IPS-18c (cell line): ENCODE measurements around the gene TAX1BP1.
"Not testable (repeated sequence)": the region's sequence is repeated elsewhere in the genome, so short reads cannot be mapped to it uniquely, and the experiment has no call there.

Source experiments
- H3K4me3 ChIP-seq: 2 replicates; pipeline ENCODE4 v1.7.0; 2013; ENCODE audit warnings: low read depth, mild to moderate bottlenecking, low read length, moderate library complexity; ENCODE audit not compliant: insufficient read depth
- H3K9me3 ChIP-seq: one replicate; pipeline ENCODE4 v1.6.1; 2013; ENCODE audit warnings: mild to moderate bottlenecking, low read length, moderate library complexity; ENCODE audit not compliant: control insufficient read depth, insufficient read depth

Gene TAX1BP1

DNA sequence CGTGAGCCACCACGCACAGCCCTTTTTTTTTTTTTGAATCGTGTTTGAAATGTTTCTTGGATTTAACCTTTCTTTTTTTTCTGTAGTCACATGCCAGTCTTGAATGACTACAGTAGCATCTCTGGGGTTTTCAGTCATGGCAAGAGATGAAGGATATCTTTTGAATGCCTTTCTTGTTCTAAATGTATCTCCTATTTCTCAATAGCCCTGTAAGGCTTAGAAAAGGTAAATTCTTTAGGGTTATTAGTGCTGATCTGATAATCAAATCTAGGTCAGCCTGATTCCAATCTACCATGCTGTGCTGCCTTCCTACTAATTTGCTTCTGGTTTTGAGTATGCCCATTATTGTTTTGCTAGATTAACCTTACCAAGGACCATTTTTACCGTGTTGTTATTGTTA lies 70.2 kb downstream of the TAX1BP1 start:
- no peak overlapping the region for H3K4me3 ChIP-seq
- H3K9me3 ChIP-seq = no peaks in the 10 kb centered on the region

DNA sequence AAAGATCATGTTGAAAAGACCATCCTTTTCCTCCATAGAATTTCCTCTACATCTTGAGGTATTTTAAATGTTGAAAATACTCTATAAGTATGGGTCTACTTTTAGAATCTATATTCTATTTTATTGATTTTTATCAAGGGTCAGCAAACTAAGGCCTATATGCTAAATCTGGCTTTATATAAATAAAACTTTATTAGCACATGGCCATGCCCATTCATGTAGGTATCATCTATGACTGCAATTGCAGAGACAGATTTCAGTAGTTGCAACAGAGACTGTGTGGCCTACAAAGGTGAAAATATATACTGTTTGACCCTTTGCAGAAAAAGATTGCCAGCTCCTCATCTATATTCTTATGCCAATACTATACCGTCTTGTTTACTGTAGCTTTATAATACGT lies 72.7 kb downstream of the TAX1BP1 start:
- no peak overlapping the region for H3K4me3 ChIP-seq
- H3K9me3 ChIP-seq = no peaks in the 10 kb centered on the region

DNA sequence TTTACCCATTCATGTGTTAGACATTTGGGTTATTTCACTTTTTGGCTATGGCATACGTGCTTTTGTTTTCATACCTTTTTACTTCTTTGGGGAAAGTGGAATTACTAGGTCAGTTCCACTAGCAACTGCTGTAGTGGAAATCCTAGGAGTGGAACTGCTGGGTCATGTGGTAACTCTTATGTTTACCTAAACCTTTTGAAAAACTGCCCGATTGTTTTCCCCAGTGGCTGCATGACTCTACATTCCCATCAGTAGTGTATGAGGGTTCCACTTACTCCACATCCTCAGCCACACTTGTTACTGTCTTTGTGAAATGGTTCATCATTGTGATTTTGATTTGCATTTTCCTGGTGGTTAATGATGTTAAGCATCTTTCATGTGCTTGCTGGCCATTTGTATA lies 82.3 kb downstream of the TAX1BP1 start:
- no peak overlapping the region for H3K4me3 ChIP-seq

DNA sequence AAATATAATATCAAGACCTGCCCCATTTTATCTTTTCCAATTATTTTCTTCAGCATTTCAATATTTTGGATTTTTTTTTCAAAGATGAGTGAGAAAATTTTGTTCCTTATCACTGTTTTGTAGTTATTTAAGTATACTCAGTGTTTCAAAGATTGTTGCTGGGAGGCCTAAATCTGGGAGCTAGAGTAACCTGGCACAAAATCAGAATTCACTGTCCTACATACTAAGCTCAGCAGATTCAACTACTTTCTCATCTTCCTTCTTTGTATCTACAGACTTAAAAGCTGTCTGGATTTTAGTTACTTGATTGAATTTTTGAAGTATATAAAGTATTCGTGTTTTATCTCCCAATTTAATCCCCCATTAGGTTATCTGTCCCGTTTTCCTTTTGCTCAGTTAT lies 85.9 kb downstream of the TAX1BP1 start:
- Histone ChIP-seq H3K9me3 (no peaks in the 10 kb centered on the region), H3K4me3 (no peak overlapping the region)

More for the DNA sequence above, 82.3 kb downstream of the TAX1BP1 start:
- no peaks in the 10 kb centered on the region for H3K9me3 ChIP-seq

DNA sequence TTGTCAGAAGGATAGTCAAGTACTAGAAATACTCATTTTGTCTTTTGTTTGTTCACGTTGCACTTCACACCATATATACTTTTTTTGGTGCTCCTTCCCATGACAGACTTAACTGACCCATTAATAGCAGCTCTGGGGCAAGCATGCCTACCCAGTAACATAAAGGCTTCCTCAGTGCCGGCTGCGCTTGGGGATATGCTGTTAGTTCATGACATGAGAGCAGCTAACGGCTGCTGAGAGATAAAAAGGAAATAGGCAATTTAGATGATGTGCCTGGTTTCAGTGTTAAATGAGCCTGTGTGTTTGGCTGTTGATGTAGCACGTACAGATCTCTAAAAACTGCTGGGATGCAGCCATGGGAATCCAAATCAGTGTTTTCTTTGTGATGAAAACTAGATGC lies 86.4 kb downstream of the TAX1BP1 start:
- H3K9me3 ChIP-seq = no peaks in the 10 kb centered on the region
- no peak overlapping the region for H3K4me3 ChIP-seq

DNA sequence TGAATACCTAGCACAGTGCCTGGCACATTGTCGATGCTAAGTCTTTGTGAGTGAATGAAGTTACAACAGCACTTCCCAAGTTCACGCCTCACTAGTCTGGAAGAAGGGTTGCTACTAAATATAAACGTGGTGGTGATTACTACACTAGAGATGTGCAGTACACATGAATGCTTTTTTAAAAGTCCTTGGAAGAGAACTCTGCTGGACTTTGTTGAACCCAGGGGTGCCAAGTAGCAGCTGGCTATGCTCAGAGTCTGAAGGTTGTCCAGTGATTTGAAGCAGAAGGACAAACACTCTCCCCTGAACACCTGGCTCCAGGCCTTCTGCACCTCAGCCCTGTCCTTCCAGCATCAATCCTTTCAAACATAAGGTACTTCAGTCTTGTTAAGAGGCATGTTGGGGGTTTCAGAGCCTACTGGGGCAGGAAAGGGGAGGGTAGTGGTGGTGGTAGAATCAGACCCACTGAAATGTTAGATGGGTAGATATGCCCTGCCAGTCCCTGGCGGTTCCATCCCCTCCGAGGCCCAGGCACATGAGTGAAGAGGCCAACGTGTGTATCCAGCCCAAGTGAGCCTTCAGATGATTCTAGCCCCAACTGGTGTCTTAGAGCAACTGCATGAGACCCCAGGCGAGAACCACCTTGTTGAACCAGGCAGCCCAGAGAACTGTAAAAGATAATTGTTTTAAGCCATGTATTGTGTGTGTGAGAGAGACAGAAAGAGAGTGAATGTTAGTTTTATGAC lies 94.4 kb downstream of the TAX1BP1 start:
- H3K9me3 ChIP-seq = no peaks in the 10 kb centered on the region
- no peak overlapping the region for H3K4me3 ChIP-seq

DNA sequence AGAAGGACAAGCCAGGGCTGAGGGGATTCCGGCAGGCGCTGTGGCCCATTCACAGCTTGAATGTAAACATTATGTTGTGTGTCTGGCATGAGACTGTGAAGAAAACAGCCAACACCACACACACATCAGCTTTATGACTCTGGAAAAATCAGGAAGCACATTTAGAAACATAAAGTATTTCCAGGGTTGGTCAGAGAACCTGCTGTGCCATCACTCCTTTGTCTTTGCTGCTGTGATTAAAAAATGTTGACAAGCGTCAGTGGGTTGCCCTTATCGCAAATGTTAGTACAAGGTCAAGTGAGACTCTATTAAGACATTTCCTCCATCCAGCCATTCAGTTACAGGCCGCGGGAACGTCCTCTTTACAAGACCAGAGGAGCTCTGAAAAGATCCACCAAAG lies 95.4 kb downstream of the TAX1BP1 start:
- H3K9me3 ChIP-seq = no peaks in the 10 kb centered on the region
- no peak overlapping the region for H3K4me3 ChIP-seq

DNA sequence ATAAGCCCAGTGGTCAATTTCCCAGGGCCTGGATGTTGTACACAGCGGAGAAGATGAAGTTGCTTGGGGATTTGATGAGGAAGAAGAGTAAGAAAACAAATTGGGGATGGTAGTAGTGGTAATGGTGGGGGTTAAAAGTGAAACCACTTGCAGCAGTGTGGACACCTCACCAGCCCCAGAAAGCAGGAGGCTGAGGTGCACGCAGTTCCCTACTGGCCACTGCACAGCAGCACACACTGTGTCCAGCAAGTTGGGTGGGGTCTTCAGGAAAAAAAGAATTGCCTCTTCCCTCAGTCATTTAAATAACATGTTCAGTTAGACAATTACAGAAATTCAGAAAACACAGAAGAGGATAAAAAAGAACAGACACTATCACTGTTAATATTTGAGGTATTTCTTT lies 96.6 kb downstream of the TAX1BP1 start:
- H3K9me3 ChIP-seq = no peaks in the 10 kb centered on the region

DNA sequence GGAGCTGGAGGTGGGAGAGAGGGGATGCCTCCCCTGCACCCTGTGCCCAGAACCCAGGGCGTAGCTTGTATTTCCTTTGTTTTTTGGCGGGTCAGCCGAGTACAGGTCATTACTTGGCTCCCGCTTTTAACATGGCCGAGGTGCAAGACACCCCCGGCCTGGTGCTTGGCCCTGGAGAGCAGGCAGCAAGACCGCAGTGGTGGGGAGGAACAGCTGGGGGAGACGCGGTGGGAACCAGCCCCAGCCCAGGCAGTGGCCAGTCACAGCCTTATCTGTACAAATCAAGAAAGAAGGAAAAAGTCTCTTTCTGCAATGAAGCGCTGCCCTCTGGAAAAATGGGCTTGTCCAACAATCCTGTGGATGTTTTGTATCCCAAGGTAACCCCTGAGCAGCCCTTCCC lies 99.1 kb downstream of the TAX1BP1 start:
- H3K9me3 ChIP-seq = no peaks in the 10 kb centered on the region
- no peak overlapping the region for H3K4me3 ChIP-seq

More for the DNA sequence above, 96.6 kb downstream of the TAX1BP1 start:
- no peak overlapping the region for H3K4me3 ChIP-seq

DNA sequence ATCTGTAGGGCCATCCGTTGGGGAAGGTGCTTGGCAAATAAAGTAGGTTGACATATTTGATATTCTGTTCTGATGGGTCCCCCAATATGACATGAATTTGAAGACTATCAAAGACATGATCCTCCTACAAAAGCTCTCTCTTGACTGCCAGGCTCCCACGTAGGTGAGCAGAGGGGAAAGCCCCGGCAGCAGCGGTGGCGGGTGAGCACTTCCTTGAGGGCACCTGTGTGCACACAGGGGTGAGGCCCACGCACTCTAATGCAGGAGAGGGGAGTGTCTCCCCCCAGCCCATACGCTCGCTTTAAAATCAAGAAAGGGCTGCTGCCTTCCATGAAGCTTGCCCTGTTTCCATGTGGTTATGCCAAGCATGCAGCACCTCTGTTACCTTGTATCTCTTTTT lies 100.4 kb downstream of the TAX1BP1 start:
- no peaks in the 10 kb centered on the region for H3K9me3 ChIP-seq

DNA sequence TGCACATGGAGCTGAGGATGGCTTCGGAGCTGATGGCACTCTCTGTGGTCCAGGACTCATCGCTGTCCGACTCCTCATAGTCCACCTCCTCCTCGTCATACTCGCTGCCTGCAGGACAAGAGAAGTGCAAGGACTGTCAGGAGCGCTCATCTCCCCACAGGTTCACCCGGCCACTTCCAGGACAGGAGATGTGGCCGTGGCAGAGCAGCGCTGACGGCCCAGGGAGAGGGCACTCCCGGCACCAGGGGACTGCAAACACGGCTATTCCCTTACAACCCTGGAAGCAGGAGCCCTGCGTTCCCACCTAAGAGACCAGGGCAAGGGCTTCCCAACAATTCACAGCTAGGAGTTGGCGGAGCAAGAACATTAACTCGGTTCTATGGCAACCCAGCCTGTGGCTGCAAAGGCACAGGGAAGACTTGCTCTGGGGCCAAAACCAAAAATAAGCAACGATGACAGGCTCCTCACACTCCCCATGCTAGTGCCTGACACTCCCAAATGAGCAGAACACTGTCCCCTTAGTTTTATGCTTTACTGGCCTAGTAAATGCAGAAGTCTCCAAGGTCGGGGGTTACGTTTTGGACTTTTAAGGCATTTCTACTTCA lies 100.9 kb downstream of the TAX1BP1 start:
- H3K4me3 ChIP-seq = no peak overlapping the region
- H3K9me3 ChIP-seq = no peaks in the 10 kb centered on the region

More for the DNA sequence above, 100.4 kb downstream of the TAX1BP1 start:
- H3K4me3 ChIP-seq = no peak overlapping the region

DNA sequence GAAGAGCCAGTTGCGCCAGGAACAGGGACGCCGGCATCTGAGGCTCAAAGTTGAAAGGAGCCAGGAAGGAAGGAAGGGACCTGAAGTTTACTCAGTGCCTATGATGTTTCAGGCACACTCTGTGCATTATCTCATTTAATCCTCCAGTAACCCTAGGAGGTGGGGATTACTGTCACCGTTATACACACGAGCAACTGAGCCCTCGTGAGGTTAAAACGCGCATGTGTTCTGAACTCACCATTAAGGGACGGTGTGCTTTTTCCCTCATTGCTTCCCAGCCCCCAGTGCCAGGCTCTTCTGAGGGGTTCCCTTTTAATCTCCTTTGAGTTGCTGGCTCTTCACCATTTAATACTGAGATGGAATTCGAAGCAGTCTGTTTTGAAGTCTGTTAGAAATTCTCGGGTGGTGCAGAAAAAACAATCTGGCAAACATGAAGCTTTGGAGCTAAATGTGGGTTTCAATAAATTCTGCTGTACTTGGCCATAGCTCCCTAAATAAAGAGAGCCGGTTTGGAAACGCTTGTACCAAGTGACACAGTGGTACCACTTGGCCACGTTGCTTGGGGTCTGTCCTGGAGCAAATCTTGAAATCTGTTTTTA lies 102.2 kb downstream of the TAX1BP1 start:
- Histone ChIP-seq H3K9me3 (no peaks in the 10 kb centered on the region), H3K4me3 (no peak overlapping the region)

DNA sequence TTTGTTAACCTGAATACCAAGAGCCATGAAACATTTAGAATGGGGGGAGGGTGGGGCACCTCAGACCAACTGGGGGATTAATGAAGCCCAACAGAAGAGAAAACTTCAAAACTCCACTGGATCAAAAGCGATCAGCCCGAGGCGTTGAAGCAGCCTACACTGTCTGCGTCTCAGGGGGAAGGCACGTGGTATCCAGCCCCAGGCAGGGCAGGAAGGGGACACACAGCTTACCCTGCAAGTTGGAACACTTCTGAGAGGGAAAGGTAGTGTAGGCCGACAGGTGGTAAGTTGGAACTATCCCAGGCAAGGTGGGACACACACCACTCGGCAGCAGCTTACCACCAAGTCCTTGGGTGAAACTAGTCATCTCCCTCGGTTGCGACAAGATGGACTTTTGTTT lies 102.9 kb downstream of the TAX1BP1 start:
- Histone ChIP-seq H3K9me3 (no peaks in the 10 kb centered on the region), H3K4me3 (no peak overlapping the region; the same call in 1 of the 2 replicates)

DNA sequence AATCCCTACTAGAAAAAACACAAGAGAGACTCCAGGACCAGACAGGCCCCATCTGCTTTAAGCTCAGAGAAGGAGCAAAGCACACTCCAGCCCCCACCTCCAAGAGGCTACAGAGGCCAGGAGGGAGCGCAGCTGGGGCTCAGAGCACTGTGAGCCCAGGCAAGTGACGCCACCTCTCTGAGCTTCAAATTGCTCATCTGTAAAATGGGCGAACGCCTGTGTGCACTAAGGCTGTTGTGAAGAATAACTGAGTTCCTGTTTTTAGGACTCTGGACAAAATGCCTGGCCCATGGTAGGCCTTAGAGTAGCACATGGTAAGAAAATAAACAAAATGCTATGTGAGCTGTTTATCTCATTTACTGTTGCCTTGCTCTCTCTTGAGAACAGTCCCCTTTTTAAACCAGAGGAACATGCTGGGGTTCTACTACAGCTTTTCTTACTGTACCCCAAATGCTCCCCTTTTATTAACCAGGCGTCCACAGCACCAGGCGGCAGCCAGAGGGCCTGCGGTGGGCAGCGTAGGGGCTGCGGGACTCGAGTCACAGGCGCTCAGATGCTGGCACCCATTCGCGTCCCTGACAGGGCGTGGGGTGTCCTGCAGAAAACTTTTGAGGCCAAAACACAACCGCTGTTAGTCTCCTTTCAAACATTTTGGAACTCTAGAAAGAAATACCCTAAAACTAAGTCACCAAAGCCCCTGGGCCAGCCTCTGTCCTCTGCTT lies 103.8 kb downstream of the TAX1BP1 start:
- Histone ChIP-seq H3K4me3 (no peak overlapping the region), H3K9me3 (no peaks in the 10 kb centered on the region)

DNA sequence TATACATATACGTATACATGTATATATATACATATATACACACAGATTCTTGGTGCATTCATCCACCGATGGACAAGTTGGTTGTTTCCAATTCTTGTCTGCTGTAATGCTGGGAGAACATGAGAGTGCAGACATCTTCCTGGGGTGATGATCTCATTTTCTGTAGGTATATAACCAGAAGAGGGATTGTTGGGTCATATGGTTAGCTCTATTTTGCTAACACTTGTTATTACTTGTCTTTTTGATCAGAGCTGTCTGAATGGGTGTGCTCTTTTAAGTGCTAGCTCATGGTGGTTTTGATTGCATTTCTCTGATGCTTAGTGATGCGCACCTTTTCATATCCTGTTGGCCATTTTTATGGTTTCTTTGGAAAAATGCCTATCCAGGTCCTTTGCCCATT lies 106.4 kb downstream of the TAX1BP1 start:
- H3K4me3 ChIP-seq = no peak overlapping the region
- H3K9me3 ChIP-seq = no peaks in the 10 kb centered on the region

DNA sequence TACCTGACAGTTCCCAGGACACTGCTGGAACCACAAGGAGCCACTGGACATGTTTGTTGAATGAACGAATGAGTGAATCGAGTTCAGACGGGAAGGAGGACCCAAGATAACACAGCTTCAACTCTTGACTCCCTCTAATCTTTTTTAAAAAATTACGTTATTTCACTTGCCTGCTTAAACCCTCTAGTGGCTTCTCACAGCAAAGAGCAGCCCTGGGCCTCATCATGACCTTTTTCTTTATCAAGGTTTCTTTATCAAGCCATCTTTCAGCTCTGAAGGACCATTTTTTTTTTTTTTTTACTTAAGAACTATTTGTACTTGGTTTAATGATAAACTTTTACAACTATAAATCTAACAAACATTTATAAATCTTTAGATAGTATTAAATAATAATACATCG lies 110.6 kb downstream of the TAX1BP1 start:
- H3K9me3 ChIP-seq = no peaks in the 10 kb centered on the region
- no peak overlapping the region for H3K4me3 ChIP-seq

DNA sequence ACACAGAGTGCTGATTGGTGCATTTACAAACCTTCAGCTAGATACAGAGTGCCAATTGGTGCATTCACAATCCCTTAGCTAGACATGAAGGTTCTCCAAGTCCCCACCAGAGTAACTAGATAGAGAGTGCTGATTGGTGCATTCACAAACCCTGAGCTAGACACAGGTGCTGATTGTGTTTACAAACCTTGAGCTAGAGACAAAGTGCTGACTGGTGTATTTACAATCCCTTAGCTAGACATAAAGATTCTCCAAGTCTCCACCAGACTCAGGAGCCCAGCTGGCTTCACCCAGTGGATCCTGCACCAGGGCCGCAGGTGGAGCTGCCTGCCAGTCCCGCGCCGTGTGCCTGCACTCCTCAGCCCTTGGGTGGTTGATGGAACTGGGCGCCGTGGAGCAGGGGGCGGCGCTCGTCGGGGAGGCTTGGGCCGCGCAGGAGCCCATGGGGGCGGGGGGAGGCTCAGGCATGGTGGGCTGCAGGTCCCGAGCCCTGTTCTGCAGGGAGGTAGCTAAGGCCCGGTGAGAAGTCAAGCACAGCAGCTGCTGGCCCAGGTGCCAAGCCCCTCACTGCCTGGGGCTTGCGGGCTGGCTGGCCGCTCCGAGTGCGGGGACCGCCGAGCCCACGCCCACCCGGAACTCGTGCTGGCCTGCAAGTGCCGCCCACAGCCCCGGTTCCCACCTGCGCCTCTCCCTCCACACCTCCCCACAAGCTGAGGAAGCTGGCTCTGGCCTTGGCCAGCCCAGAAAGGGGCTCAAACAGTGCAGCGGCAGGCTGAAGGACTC lies 116.9 kb downstream of the TAX1BP1 start:
- H3K9me3 ChIP-seq, H3K4me3 ChIP-seq: not testable (repeated sequence)
